Sigmoid colon (tissue), 4 donors: ENCODE results near the gene CNGA2.

Experiments used
- EP300 ChIP-seq, 4 donors: sonication (generic); formaldehyde crosslinking; IDR thresholded peaks; one replicate each; pipeline ENCODE4 v1.6.1; 2017; ENCODE audit warnings: antibody characterized with exemption in 4 of 4
- POLR2AphosphoS5 ChIP-seq, 4 donors: sonication (generic); formaldehyde crosslinking; IDR thresholded peaks; one replicate each; pipeline ENCODE4 v1.6.1; 2017; ENCODE audit warnings: antibody characterized with exemption in 4 of 4
- TF ChIP-seq, protein P1 (sequence below), 4 experiments: fragments of 450-650 bp in 3 of 4; fragments of 200-600 bp in 1 of 4; IDR thresholded peaks; one replicate each; pipeline ENCODE4 v1.5.1; 2016 to 2019; ENCODE audit warnings: antibody characterized with exemption in 4 of 4, mild to moderate bottlenecking in 3 of 4, moderate library complexity in 2 of 4

DNA sequence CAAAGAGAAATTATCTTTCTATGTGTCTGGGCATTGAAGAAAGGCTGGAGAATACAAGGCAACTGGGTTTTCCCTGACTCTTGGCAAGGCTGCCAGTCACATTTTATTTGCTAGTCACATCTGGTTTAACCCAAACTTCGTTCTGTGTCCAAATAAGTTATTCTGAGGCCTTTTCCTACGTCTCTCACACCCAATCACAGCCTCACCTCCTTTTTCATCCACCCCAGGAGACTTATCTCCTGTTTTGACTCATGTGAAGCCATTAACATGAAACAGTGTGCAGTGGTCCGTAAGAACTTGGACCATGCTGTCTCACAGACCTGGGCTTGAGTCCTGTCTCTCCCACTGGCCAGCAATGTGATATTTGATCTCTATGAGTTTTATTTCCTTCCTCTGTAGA is 59.3 kb downstream of the CNGA2 start:
- TF ChIP-seq, protein P1, sequence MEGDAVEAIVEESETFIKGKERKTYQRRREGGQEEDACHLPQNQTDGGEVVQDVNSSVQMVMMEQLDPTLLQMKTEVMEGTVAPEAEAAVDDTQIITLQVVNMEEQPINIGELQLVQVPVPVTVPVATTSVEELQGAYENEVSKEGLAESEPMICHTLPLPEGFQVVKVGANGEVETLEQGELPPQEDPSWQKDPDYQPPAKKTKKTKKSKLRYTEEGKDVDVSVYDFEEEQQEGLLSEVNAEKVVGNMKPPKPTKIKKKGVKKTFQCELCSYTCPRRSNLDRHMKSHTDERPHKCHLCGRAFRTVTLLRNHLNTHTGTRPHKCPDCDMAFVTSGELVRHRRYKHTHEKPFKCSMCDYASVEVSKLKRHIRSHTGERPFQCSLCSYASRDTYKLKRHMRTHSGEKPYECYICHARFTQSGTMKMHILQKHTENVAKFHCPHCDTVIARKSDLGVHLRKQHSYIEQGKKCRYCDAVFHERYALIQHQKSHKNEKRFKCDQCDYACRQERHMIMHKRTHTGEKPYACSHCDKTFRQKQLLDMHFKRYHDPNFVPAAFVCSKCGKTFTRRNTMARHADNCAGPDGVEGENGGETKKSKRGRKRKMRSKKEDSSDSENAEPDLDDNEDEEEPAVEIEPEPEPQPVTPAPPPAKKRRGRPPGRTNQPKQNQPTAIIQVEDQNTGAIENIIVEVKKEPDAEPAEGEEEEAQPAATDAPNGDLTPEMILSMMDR (IDR thresholded peaks at IDR 0.05) = no peak
- TF ChIP-seq EP300 (IDR thresholded peaks at IDR 0.05) (no peak), POLR2AphosphoS5 (IDR thresholded peaks at IDR 0.05) (no peak)
